GM19372 (cell line): ENCODE measurements around the gene SYT13.
"Not testable (repeated sequence)": the region's sequence is repeated elsewhere in the genome, so short reads cannot be mapped to it uniquely, and the experiment has no call there.

Experiments
- ATAC-seq: cut with Tn5 transposase; IDR thresholded peaks from one replicate; pipeline ENCODE4 v1.9.1; 2021; ENCODE audit warnings: mild to moderate bottlenecking, low read depth, moderate library complexity; ENCODE audit not compliant: unreplicated experiment

The SYT13 gene

DNA sequence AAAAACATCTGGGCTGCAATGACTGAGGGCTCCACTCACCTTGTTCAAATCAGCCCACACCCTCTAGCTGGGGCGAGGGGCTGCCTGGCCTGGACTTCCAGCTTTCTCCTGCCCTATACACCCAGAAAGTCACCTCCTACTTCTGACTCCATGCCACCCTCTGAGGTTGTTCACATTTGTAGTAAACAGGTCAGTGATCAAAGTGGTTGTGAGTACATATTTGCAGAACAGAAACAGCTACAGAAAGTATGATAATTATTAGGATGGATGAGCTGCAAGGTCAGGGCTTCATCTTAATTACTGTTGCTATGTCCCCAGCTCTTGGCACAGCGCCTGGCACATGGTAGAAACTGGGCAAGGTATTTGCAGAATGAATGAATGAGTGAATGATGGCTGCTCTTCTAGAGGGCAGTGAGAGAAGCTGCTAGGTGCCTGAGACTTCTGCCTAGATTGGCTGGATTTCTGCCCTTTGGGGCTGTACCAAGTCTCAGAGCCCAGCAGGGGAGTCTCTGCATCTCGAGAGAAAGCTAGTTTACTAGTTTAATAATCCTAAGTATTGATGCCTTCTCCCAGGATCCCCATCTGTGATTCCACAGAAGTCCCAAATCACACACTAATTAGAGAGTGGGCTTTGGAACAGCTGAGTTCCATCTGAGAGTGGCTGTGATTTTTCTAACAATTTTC lies 36.0 kb downstream of the SYT13 start:
- ATAC-seq: no peak

DNA sequence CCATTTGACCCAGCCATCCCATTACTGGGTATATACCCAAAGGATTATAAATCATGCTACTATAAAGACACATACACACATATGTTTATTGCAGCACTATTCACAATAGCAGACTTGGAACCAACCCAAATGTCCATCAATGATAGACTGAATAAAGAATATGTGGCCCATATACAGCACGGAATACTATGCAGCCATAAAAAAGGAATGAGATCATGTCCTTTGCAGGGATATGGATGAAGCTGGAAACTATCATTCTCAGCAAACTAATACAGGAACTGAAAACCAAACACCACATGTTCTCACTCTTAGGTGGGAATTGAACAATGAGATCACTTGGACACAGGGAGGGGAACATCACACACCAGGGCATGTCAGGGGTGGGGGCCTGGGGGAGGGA lies 36.8 kb downstream of the SYT13 start:
- not testable (repeated sequence) for ATAC-seq

GRCh38 chr11:45248501-45249011 lies 37.6 kb downstream of the SYT13 start:
- no peak for ATAC-seq

GRCh38 chr11:45247433-45247832 lies 38.7 kb downstream of the SYT13 start:
- no peak for ATAC-seq

DNA sequence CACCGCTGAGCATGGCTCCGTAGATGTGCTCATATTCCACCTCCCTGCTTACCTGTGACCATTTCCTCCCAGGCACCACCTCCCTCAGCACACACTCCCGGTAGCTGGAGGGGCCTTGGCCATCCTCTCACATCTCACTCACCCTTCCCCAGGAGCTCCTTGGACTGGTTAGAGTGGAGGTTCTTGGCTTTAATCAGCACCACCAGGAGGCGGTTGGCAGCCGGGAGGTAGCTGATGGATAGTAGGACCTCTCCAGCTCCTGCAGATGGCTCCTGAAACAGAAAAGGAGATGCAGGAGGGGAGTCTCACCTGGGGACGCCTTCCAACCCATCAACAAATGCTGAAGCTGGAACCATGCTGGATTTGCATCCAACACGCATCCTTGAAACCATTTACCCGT lies 39.9 kb downstream of the SYT13 start:
- no peak for ATAC-seq

DNA sequence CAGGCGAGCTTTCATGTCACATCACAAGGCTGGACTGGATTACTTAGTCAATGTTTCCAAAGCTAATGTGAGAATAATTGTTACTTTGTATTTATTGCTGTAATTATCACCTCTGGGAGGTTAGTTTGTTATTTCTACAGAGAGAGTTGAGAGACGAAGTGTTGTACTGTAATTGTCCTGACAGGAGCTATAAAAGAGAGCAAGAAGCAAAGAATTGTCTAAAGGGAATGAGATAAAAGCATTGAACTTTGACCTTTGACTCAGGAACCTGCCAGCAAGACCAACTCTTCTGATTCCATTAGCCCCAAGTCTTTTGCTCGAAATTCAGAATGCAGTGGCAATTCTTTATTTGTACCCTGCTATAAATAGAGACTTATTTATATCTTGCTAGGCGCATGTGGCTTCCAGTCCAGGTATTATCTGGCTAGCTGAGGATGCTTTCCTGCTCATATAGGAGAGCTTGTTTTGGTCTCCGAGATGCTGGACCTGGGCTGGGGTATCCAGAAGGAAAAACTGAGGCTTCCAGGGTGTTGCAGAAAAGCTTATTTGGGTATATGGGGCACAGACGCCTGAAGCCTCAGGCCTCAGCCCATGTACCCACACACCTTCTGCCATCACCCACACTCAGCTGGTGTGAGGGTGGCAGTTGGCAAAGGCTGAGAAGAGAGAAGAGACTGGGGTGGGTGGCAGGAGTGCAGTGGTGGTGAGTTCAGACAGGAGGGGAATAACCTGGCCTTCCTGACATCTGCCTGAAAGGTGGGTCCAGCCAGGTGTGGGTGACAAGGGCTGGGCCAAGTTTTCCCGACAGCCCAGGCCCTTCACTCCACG lies 40.7 kb downstream of the SYT13 start:
- no peak for ATAC-seq

GRCh38 chr11:45243967-45244366 lies 42.2 kb downstream of the SYT13 start:
- no peak for ATAC-seq

DNA sequence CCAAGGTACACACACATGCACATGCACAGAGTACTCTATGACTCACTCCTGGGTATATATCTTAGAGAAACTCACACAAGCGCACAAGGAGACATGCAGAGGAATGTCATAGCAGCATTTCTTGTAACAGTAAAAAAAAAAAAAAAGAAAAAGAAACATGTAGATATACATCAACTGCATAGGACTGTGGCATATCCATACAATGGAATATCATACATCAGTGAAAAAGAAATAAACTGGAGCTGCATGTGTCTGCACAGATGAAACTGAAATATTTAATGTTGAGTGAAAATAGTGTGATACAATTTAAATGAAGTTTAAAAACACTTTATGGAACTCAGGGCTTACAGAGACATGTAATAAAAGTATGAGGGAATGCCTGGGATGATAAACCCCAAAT lies 46.4 kb downstream of the SYT13 start:
- no peak for ATAC-seq

GRCh38 chr11:45238724-45239123 lies 47.4 kb downstream of the SYT13 start:
- no peak for ATAC-seq

GRCh38 chr11:45237711-45238315 lies 48.3 kb downstream of the SYT13 start:
- no peak for ATAC-seq

DNA sequence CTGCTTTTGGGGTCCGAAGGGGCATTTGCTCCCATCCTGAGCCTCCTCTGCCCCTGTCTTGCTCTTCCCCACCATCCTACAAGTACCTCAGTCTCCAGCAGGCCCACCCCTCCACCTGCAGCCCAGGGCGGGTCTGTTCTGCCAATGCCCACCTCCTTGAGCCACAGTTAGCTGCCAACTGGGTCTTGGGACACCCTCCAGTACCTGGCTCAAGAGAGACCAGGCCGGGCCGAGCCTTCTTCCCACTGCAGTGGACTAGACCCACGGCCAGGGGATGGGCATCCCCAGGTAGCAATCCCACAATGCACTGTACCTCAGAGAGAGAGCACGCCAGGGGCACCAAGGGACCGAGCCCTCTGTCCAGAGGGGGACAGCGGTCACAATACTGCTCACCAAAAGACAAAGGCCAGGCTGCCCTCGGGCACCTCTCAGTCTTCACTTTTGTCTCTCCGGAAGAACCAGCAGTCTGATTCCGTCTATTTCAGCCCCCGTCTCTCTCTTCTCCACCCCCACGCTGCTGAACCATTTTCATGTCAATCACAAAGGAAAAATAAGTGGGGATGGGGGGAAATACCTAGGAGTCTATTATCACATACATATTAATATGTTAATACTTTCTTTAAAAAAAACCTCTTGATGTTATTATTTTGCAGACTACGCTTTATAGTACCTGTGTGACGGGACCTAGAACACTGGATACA lies 51.7 kb downstream of the SYT13 start:
- ATAC-seq: no peak

- no peak for ATAC-seq
Observed at GRCh38 chr11:45233804-45234170, 52.4 kb downstream of the SYT13 start.

- peak; percentile 86 for ATAC-seq
Observed at GRCh38 chr11:45233121-45233803, 52.9 kb downstream of the SYT13 start.

DNA sequence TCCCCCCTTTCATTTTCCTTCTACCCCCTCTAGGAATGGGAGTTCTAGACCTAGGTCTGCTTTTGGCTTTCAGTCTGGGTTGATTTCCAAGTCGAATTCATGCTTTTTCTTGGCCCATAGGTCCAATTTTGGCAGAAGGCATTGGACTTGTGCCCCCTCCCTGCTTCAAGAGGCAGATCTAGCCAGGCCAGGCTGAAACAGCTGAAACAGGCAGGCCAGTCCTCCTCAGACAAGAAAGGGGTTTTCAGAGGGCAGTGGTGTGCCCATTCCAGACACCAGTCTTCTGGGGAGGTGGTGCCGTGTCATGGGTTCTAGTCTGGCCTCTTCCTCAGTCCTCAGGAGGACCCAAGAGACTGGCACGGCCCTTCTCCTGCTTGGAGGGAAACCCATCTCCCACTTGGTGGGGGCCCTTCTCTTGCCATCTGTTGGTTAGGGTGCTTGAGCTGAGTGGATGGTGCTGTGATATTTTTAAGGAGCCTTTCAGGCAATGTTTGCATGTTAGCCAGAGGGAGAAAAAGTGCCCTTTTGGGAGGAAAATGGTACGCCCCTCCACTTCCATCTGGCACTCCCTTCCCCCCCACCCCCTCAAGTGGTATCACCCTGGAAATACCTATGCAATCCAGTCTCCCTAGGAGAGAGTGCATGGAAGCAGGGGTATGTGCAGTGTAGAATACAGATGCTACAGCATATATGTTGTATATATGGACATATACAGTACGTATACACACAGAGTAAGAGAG lies 53.6 kb downstream of the SYT13 start:
- ATAC-seq: no peak

- ATAC-seq: no peak
Observed at GRCh38 chr11:45229401-45230020, 56.6 kb downstream of the SYT13 start.

GRCh38 chr11:45227836-45228235 lies 58.3 kb downstream of the SYT13 start:
- no peak for ATAC-seq

DNA sequence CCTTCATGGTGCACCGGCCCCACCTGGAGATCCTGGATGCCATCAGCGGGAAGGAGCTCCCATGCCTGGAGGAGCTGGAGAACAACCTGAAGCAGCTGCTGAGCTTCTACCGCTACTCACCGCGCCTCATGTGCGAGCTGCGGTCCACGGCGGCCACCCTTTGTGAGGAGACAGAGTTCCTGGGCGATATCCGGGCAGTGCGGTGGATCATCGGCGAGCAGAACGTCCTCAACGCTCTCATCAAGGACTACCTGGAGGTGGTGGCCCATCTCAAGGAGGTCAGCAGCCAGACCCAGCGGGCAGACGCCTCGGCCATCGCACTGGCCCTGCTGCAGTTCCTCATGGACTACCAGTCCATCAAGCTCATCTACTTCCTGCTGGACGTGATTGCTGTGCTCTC lies 59.2 kb downstream of the SYT13 start:
- no peak for ATAC-seq

DNA sequence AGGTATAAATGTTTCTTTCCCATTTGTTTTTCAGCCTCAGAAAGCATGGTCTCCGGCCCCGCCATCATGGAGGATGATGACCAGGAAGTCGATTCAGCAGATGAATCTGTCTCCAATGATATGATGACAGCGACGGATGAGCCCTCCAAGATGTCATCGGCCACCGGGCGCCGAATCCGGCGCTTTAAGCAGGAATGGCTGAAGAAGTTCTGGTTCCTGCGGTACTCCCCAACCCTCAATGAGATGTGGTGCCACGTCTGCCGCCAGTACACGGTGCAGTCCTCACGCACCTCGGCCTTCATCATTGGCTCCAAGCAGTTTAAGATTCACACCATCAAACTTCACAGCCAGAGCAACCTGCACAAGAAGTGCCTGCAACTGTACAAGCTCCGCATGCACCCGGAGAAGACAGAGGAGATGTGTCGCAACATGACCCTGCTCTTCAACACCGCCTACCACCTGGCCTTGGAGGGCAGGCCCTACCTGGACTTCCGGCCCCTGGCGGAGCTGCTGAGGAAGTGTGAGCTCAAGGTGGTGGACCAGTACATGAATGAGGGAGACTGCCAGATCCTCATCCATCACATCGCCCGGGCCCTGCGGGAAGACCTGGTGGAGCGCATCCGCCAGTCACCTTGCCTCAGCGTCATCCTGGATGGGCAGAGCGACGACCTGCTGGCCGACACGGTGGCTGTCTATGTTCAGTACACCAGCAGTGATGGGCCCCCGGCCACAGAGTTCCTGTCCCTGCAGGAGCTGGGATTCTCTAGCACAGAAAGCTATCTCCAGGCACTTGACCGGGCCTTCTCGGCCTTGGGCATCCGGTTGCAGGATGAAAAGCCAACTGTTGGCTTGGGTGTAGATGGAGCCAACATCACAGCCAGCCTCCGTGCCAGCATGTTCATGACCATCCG lies 59.9 kb downstream of the SYT13 start:
- ATAC-seq: no peak
